Measurements from ENCODE around the gene TMEM176A.

TMEM176A gene

DNA sequence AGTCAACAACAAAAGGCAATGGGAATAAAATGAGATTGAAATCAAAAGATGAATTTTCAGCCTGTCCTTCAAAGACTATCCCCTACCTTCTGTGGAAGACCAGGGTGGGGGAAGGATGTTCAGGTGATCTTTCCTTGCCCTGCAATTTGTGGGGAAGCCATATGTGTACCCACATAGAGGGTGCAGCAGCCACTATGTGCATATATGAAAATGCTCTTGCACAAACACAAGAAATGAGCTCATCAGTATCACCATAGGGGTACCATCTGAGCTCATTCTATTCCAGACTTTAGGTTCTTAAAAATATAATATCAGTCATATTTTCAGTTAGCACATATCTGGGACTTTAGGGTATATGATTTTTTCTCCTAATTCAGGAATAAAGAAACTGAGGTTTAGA lies 45.6 kb upstream of the TMEM176A start:
- H3K9ac ChIP-seq (ENCODE audit: low read length), result no peak overlapping the region
- no peak overlapping the region for H4K8ac ChIP-seq (ENCODE audit: low read length)
- no peaks in the 10 kb centered on the region for H3K4me1 ChIP-seq (ENCODE audit: control insufficient read depth, insufficient read depth, low read depth, low read length)
- H2BK120ac ChIP-seq (ENCODE audit: low read depth, low read length), result no peak overlapping the region
- no peak overlapping the region for H3K23ac ChIP-seq (ENCODE audit: low read length in 2 of 2)
- H3K18ac ChIP-seq (ENCODE audit: low read depth in 1 of 2, low read length in 2 of 2), result no peak overlapping the region
- no peaks in the 10 kb centered on the region for H3K79me1 ChIP-seq (replicated peaks; ENCODE audit: low read length, poor library complexity, severe bottlenecking)
- no peak overlapping the region for H3K27ac ChIP-seq (ENCODE audit: low read length, poor library complexity, severe bottlenecking)
- H3K4me3 ChIP-seq (ENCODE audit: insufficient read depth in 1 of 2, low read depth in 1 of 2, low read length in 2 of 2), result no peak overlapping the region
- H2BK15ac ChIP-seq (ENCODE audit: low read depth, poor library complexity, severe bottlenecking), result no peak overlapping the region
- no peak overlapping the region for H4K91ac ChIP-seq (ENCODE audit: low read length)
- no peaks in the 10 kb centered on the region for H3K36me3 ChIP-seq (ENCODE audit: control insufficient read depth in 1 of 2, insufficient read depth in 2 of 2, low read depth in 1 of 2, low read length in 2 of 2)
- H2AFZ ChIP-seq (ENCODE audit: low read depth, low read length), result no peak overlapping the region
- no peak overlapping the region for H3K4me2 ChIP-seq (ENCODE audit: low read length, poor library complexity, severe bottlenecking)
- H2BK5ac ChIP-seq (ENCODE audit: low read depth, low read length, poor library complexity, severe bottlenecking), result no peak overlapping the region
- no peak overlapping the region for H2AK5ac ChIP-seq (ENCODE audit: low read length, severe bottlenecking)
- no peak overlapping the region for H3K4ac ChIP-seq (ENCODE audit: low read depth in 1 of 2, low read length in 2 of 2)
- no peak for DNase-seq
- no peak overlapping the region for H3K14ac ChIP-seq (ENCODE audit: low read length in 2 of 2)
- no peaks in the 10 kb centered on the region for H3K27me3 ChIP-seq (ENCODE audit: control insufficient read depth in 1 of 2, insufficient read depth in 1 of 2, low read length in 2 of 2)
- no peak overlapping the region for H2BK12ac ChIP-seq (ENCODE audit: low read length in 2 of 2)
- H3K9me3 ChIP-seq (ENCODE audit: control insufficient read depth, low read length), result no peaks in the 10 kb centered on the region

- Histone ChIP-seq H3K23ac (ENCODE audit: low read length in 2 of 2) (no peak overlapping the region), H3K4me2 (ENCODE audit: low read length, poor library complexity, severe bottlenecking) (no peak overlapping the region), H3K14ac (ENCODE audit: low read length in 2 of 2) (no peak overlapping the region), H3K18ac (ENCODE audit: low read depth in 1 of 2, low read length in 2 of 2) (no peak overlapping the region), H2AFZ (ENCODE audit: low read depth, low read length) (no peak overlapping the region), H3K4ac (ENCODE audit: low read depth in 1 of 2, low read length in 2 of 2) (no peak overlapping the region), H4K8ac (ENCODE audit: low read length) (no peak overlapping the region), H2BK120ac (ENCODE audit: low read depth, low read length) (no peak overlapping the region), H3K79me1 (replicated peaks; ENCODE audit: low read length, poor library complexity, severe bottlenecking) (no peaks in the 10 kb centered on the region), H3K4me1 (ENCODE audit: control insufficient read depth, insufficient read depth, low read depth, low read length) (no peaks in the 10 kb centered on the region), H3K27me3 (ENCODE audit: control insufficient read depth in 1 of 2, insufficient read depth in 1 of 2, low read length in 2 of 2) (no peaks in the 10 kb centered on the region), H2BK15ac (ENCODE audit: low read depth, poor library complexity, severe bottlenecking) (no peak overlapping the region), H3K9me3 (ENCODE audit: control insufficient read depth, low read length) (no peaks in the 10 kb centered on the region), H2BK5ac (ENCODE audit: low read depth, low read length, poor library complexity, severe bottlenecking) (no peak overlapping the region), H3K9ac (ENCODE audit: low read length) (no peak overlapping the region), H2BK12ac (ENCODE audit: low read length in 2 of 2) (no peak overlapping the region), H4K91ac (ENCODE audit: low read length) (no peak overlapping the region), H3K27ac (ENCODE audit: low read length, poor library complexity, severe bottlenecking) (no peak overlapping the region), H3K4me3 (ENCODE audit: insufficient read depth in 1 of 2, low read depth in 1 of 2, low read length in 2 of 2) (no peak overlapping the region), H3K36me3 (ENCODE audit: control insufficient read depth in 1 of 2, insufficient read depth in 2 of 2, low read depth in 1 of 2, low read length in 2 of 2) (no peaks in the 10 kb centered on the region), H2AK5ac (ENCODE audit: low read length, severe bottlenecking) (no peak overlapping the region)
- no peak for DNase-seq
- 76% methylated on average over 4 of the region's 4 CpGs for WGBS
These were observed 45.0 kb upstream of the TMEM176A start for GRCh38 chr7:150755473-150756099.

- Histone ChIP-seq H3K79me1 (replicated peaks; ENCODE audit: low read length, poor library complexity, severe bottlenecking) (no peaks in the 10 kb centered on the region), H3K23ac (ENCODE audit: low read length in 2 of 2) (no peak overlapping the region), H3K4ac (ENCODE audit: low read depth in 1 of 2, low read length in 2 of 2) (no peak overlapping the region), H2AK5ac (ENCODE audit: low read length, severe bottlenecking) (no peak overlapping the region), H3K4me1 (ENCODE audit: control insufficient read depth, insufficient read depth, low read depth, low read length) (no peaks in the 10 kb centered on the region), H3K18ac (ENCODE audit: low read depth in 1 of 2, low read length in 2 of 2) (no peak overlapping the region), H4K8ac (ENCODE audit: low read length) (no peak overlapping the region), H3K4me3 (ENCODE audit: insufficient read depth in 1 of 2, low read depth in 1 of 2, low read length in 2 of 2) (no peak overlapping the region), H3K27me3 (ENCODE audit: control insufficient read depth in 1 of 2, insufficient read depth in 1 of 2, low read length in 2 of 2) (no peaks in the 10 kb centered on the region), H2BK120ac (ENCODE audit: low read depth, low read length) (no peak overlapping the region), H3K27ac (ENCODE audit: low read length, poor library complexity, severe bottlenecking) (no peak overlapping the region), H3K9me3 (ENCODE audit: control insufficient read depth, low read length) (no peaks in the 10 kb centered on the region), H3K4me2 (ENCODE audit: low read length, poor library complexity, severe bottlenecking) (no peak overlapping the region), H3K36me3 (ENCODE audit: control insufficient read depth in 1 of 2, insufficient read depth in 2 of 2, low read depth in 1 of 2, low read length in 2 of 2) (no peaks in the 10 kb centered on the region), H2BK5ac (ENCODE audit: low read depth, low read length, poor library complexity, severe bottlenecking) (no peak overlapping the region), H3K14ac (ENCODE audit: low read length in 2 of 2) (no peak overlapping the region), H3K9ac (ENCODE audit: low read length) (no peak overlapping the region), H2BK15ac (ENCODE audit: low read depth, poor library complexity, severe bottlenecking) (no peak overlapping the region), H4K91ac (ENCODE audit: low read length) (no peak overlapping the region), H2BK12ac (ENCODE audit: low read length in 2 of 2) (no peak overlapping the region), H2AFZ (ENCODE audit: low read depth, low read length) (no peak overlapping the region)
- 76% methylated on average over 3 of the region's 3 CpGs for WGBS
- DNase-seq, result no peak
These were observed 44.4 kb upstream of the TMEM176A start for GRCh38 chr7:150756166-150756565.

DNA sequence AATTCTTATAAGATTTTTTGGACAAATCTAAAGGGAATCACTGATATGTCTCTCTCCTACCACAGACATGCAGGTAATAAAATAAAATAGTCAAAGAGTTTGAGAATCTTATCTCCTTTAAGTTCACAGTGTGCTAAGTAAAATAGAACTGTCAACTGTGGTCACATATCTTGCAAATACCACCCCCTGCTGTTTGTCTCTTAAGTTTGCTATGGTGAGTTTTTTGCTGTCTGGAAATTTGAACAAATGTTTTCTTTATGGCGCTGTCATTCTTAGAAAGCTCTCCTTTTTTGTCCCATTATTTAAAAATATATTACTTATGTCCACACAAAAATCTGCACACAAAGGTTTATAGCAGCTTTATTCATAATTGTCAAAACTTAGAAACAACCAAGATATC lies 43.7 kb upstream of the TMEM176A start:
- no CpG with 5 or more reads among the region's 1 CpG for WGBS
- H3K36me3 ChIP-seq (ENCODE audit: control insufficient read depth in 1 of 2, insufficient read depth in 2 of 2, low read depth in 1 of 2, low read length in 2 of 2), result no peaks in the 10 kb centered on the region

More for the DNA sequence above, 43.7 kb upstream of the TMEM176A start:
- DNase-seq, result no peak
- H4K8ac ChIP-seq (ENCODE audit: low read length), result no peak overlapping the region
- no peak overlapping the region for H3K4me2 ChIP-seq (ENCODE audit: low read length, poor library complexity, severe bottlenecking)
- no peaks in the 10 kb centered on the region for H3K79me1 ChIP-seq (replicated peaks; ENCODE audit: low read length, poor library complexity, severe bottlenecking)
- H3K4me1 ChIP-seq (ENCODE audit: control insufficient read depth, insufficient read depth, low read depth, low read length), result no peaks in the 10 kb centered on the region
- H3K18ac ChIP-seq (ENCODE audit: low read depth in 1 of 2, low read length in 2 of 2), result no peak overlapping the region
- H2BK5ac ChIP-seq (ENCODE audit: low read depth, low read length, poor library complexity, severe bottlenecking), result no peak overlapping the region
- H3K23ac ChIP-seq (ENCODE audit: low read length in 2 of 2), result no peak overlapping the region
- H2BK12ac ChIP-seq (ENCODE audit: low read length in 2 of 2), result no peak overlapping the region
- H2BK15ac ChIP-seq (ENCODE audit: low read depth, poor library complexity, severe bottlenecking), result no peak overlapping the region
- H4K91ac ChIP-seq (ENCODE audit: low read length), result no peak overlapping the region
- H3K4ac ChIP-seq (ENCODE audit: low read depth in 1 of 2, low read length in 2 of 2), result no peak overlapping the region
- H3K4me3 ChIP-seq (ENCODE audit: insufficient read depth in 1 of 2, low read depth in 1 of 2, low read length in 2 of 2), result no peak overlapping the region
- H3K27ac ChIP-seq (ENCODE audit: low read length, poor library complexity, severe bottlenecking), result no peak overlapping the region
- no peak overlapping the region for H3K14ac ChIP-seq (ENCODE audit: low read length in 2 of 2)
- no peak overlapping the region for H3K9ac ChIP-seq (ENCODE audit: low read length)
- no peak overlapping the region for H2BK120ac ChIP-seq (ENCODE audit: low read depth, low read length)
- H3K9me3 ChIP-seq (ENCODE audit: control insufficient read depth, low read length), result no peaks in the 10 kb centered on the region
- no peak overlapping the region for H2AFZ ChIP-seq (ENCODE audit: low read depth, low read length)
- no peaks in the 10 kb centered on the region for H3K27me3 ChIP-seq (ENCODE audit: control insufficient read depth in 1 of 2, insufficient read depth in 1 of 2, low read length in 2 of 2)
- H2AK5ac ChIP-seq (ENCODE audit: low read length, severe bottlenecking), result no peak overlapping the region

Data from mesenchymal stem cell (in vitro differentiated cells and primary cell).